GM19372 (cell line): ENCODE measurements around the gene TUBB4B.

Experiments
- ATAC-seq: cut with Tn5 transposase; IDR thresholded peaks from one replicate; pipeline ENCODE4 v1.9.1; 2021; ENCODE audit warnings: mild to moderate bottlenecking, low read depth, moderate library complexity; ENCODE audit not compliant: unreplicated experiment

Gene TUBB4B

GRCh38 chr9:137240841-137241489 lies at the start of gene TUBB4B:
TUBB4B (plus strand) TSS chr9:137241287; CDS start chr9:137241361, 74 bp downstream.
- ATAC-seq, result peak; percentile 55

DNA sequence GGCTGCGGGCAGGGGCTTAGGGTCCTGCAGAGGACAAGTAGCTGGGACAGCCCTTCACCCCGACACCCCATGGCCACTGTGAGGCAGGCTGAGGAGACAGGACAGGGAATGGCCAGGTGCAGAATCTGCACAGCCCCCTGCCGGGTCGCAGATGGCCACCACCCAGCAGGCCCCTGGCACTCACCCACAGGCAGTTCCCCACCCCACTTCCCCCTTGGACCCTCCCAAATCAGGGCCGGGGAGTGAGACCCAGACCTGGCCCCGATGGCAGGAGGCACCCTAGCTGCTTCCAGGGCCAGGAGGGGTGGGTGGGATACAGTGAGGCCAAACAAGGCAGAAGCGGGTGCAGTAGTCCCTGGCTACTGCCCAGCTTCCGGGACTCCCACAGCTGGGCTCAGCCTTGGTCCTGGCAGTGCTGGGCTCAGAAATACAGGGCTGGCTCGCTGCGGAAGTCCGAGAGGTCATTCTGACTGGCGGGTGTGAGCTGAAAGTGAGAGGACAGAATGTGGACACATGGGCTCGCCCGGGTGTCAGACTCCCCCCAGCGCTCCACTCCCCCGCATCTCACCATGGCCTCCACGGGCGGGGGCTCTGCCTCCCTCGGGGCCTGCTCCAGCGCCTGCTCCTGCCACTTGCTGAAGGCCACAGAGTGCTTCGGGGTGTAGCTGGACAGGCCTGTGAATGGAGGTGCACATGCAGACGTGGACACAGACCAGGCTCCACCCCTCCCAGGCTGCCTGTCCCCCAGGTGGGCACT lies 49.2 kb upstream of the TUBB4B start:
- no peak for ATAC-seq

DNA sequence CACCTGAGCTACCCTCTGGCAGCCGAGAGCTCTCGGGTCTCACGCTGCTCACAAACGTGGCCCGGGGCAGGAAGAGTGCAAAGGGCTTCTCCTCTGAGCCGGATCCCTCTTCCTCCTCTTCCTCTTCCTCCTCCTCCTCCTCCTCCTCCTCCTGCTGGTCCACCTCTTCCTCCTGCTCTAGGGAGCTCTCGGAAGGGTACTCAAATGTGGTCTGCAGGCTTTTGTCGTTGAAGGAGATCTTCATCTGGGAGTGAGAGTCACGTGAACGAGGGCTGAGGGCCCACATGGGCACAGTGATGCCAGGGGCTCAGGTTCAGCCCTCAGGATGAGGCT lies 48.7 kb upstream of the TUBB4B start:
- no peak for ATAC-seq

- ATAC-seq, result no peak
Observed at GRCh38 chr9:137192859-137193258, 48.2 kb upstream of the TUBB4B start.

- ATAC-seq, result no peak
Observed at GRCh38 chr9:137193771-137194170, 47.3 kb upstream of the TUBB4B start.

GRCh38 chr9:137194388-137194787 lies 46.7 kb upstream of the TUBB4B start:
- no peak for ATAC-seq

GRCh38 chr9:137194909-137195308 lies 46.2 kb upstream of the TUBB4B start:
- no peak for ATAC-seq

DNA sequence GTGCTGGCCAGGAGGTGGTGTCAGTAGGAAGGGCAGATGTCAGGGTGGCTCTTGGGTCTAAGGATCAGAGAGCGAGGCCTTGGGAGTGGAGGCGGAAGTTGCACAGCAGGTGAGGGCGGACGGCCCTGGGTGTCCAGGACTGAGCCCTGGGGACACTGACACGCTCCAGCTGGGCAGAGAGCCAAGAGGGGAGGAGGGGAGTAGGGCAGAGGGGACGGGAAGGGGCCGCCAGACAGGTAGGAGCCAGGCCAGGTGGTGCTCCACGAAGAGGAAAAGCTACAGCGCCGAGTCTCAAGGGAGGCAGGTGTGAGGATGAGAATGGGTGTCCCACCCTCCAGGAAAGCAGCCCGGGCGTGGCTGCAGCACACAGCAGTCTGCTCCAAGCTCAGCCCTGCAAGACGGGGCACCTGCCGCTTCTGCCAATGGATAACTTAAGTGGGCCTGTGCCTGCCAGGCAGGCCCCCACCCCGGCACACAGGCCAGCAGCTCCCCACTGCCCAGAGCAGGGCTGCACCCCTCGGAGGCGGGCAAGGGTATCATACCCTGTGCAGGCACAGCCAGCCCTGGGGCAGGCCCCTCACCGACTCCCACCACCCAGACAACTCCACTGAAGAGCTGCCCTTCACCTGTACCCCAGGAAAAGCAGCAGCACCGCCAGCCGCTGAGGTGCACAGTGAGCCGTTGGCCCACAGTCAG lies 45.4 kb upstream of the TUBB4B start:
- ATAC-seq, result no peak

- no peak for ATAC-seq
Observed at GRCh38 chr9:137198051-137198901, 42.8 kb upstream of the TUBB4B start.

- no peak for ATAC-seq
Observed at GRCh38 chr9:137198902-137199283, 42.2 kb upstream of the TUBB4B start.

GRCh38 chr9:137199411-137200121 lies 41.5 kb upstream of the TUBB4B start:
- no peak for ATAC-seq

GRCh38 chr9:137200311-137201204 lies 40.5 kb upstream of the TUBB4B start, which contains the start of gene TPRN:
TPRN (minus strand) TSS chr9:137200741; CDS start chr9:137200711, 30 bp downstream.
- ATAC-seq, result peak; percentile 90

DNA sequence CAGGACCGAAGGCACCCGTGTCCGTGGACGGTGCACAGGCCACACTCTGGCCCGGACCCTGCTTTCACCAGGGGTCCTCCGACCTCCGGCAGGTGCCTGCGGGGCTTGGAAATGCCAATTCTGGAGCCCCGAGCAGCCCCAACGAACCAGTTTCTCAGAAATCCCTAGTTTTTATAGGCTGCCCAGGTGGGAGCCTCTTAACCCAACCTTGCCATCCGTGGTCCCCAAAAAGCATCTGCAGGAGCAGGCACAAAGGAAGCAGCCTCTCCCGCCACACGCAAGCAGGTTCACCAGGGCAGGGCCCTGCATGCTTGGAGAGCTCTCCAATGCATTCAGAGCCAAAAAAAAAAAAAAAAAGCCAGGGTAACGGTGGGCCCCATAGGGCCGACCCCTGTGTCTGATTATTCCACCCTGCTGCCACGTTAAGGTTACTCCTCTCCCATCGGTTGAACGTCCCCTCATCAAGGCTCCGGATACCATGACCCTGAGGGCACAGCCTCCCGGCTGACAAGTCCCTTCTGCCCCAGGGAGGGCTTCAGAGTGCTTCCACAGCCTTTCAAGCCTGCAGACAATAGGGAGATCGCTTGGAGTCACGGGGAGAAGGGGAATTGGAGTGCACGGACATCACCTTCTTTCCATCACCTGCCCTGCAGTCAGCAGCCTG lies 39.8 kb upstream of the TUBB4B start:
- ATAC-seq, result no peak

DNA sequence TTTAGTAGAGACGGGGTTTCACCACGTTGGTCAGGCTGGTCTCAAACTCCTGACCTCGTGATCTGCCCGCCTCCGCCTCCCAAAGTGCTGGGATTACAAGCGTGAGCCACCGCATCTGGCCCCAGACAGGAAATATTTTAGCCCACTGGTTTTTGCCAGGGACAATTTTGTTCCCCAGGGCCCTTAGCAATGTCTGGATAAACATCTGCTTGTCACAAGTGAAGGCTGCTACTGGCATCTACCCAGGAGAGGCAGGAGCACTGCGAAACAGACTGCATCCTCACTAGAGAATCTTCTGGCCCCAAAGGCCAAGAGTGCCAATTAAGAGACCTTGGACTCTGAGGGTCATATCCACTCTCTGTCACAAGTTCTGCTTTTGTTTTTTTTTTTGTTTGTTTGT lies 38.1 kb upstream of the TUBB4B start:
- no peak for ATAC-seq

- ATAC-seq, result no peak
Observed at GRCh38 chr9:137204731-137205125, 36.4 kb upstream of the TUBB4B start.

DNA sequence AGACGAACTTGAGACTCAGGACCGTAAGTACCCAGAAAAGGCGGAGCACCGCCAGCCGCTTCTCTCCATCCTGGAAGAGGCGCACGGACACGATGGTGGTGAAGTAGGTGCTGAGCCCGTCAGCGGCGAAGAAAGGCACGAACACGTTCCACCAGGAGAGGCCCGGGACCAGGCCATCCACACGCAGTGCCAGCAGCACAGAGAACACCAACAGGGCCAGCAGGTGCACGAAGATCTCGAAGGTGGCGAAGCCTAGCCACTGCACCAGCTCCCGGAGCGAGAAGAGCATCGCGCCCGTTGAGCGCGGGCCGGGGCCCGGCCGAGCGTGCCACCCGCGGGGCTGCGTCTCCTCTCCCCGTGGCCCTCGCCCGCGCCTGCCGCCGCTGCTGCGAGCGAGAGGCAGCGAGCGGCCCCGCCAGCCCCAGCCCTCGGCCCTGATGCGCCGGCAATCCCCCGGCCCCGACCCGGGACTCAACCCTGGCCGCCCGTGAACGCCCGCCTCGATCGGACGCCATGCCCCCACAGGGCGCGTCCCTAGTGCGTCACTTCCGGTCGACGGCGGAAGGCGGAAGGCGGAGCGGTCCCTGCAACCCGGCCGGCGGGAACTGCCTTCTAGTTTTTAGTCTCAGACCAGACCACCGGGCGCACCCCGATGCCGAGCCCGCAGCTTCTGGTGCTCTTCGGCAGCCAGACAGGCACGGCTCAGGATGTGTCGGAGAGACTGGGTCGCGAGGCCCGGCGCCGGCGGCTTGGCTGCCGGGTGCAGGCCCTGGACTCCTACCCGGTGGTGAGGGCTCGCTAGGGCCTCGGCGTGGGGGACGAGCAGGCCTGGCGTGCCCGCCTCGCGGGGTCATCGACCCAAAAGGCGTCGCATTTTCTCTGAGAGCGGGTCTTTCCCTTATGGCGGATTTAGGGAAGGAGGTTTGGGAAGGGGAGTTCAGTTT lies 35.7 kb upstream of the TUBB4B start, which contains the start of the genes NDOR1 and TMEM203:
Gene NDOR1 (plus strand): TSS at position 575 of the 944 bp plus-strand sequence. CDS start 78 bp downstream, at position 653.
Gene TMEM203 (minus strand): TSS at position 523 of the 944 bp plus-strand sequence. CDS start 234 bp downstream, at position 289.
- ATAC-seq, result no peak

GRCh38 chr9:137206602-137207001 lies 34.5 kb upstream of the TUBB4B start:
- ATAC-seq, result no peak
